Measurements from ENCODE around the gene STAB2. TPM values are rescaled to one million over a fixed set of nuclear protein-coding genes. Genes with fewer than 3 reads are reported as not detected.

Gene STAB2
- polyA plus RNA-seq, 1 of the 3 experiments (the other 2 are of a cell fraction), result not detected

GRCh38 chr12:103620395-103620794 is 33.3 kb downstream of the STAB2 start:
- Histone ChIP-seq H3K27ac (ENCODE audit: low read depth in 2 of 2, low read length in 1 of 2) (no peak overlapping the region), H3K4me3 (ENCODE audit: low read depth in 2 of 2, low read length in 1 of 2) (no peak overlapping the region), H2AFZ (ENCODE audit: low read depth) (no peak overlapping the region), H3K36me3 (replicated peaks in 1 of 2; ENCODE audit: control insufficient read depth in 1 of 2, insufficient read depth in 2 of 2, low read length in 1 of 2) (no peaks in the 10 kb centered on the region), H3K4me1 (ENCODE audit: control insufficient read depth in 1 of 2, insufficient read depth in 2 of 2, low read depth in 1 of 2, low read length in 1 of 2) (no peaks in the 10 kb centered on the region), H4K20me1 (ENCODE audit: insufficient read depth) (no peaks in the 10 kb centered on the region), H3K9ac (no peak overlapping the region), H3K9me3 (no peaks in the 10 kb centered on the region), H3F3A (replicated peaks; ENCODE audit: insufficient read depth) (no peaks in the 10 kb centered on the region), H3K79me2 (ENCODE audit: insufficient read depth) (no peaks in the 10 kb centered on the region), H3K4me2 (no peak overlapping the region), H3K9me2 (no peaks in the 10 kb centered on the region), H3K27me3 (ENCODE audit: insufficient read depth) (no peaks in the 10 kb centered on the region)
- TF ChIP-seq TEAD4 (IDR thresholded peaks at IDR 0.05; ENCODE audit: borderline replicate concordance, insufficient read depth) (no peak), ELF1 (IDR thresholded peaks at IDR 0.05) (no peak), GABPA (IDR thresholded peaks at IDR 0.05; ENCODE audit: low read depth) (no peak), IRF3 (IDR thresholded peaks at IDR 0.05; ENCODE audit: low read depth, low read length) (no peak), YY1 (IDR thresholded peaks at IDR 0.05; ENCODE audit: low read depth) (no peak), SMC3 (IDR thresholded peaks at IDR 0.05; ENCODE audit: low read depth, low read length) (no peak), CHD2 (IDR thresholded peaks at IDR 0.05; ENCODE audit: low read length, partially characterized antibody) (no peak), CTCF (IDR thresholded peaks at IDR 0.05) (no peak), FOSL2 (IDR thresholded peaks at IDR 0.05; ENCODE audit: borderline replicate concordance, low read depth) (no peak), FOXM1 (IDR thresholded peaks at IDR 0.05; ENCODE audit: low read depth) (no peak), FOXJ3 (CRISPR knock-in tag; IDR thresholded peaks at IDR 0.05) (no peak), TAF1 (IDR thresholded peaks at IDR 0.05; ENCODE audit: borderline replicate concordance, low read depth, low read length) (no peak), EZH2phosphoT487 (IDR thresholded peaks at IDR 0.05; ENCODE audit: borderline replicate concordance, low read depth) (no peak), RFX5 (IDR thresholded peaks at IDR 0.05; ENCODE audit: low read length) (no peak), REST (IDR thresholded peaks at IDR 0.05; ENCODE audit: low read depth, low read length) (no peak), MAX (IDR thresholded peaks at IDR 0.05; ENCODE audit: low read depth) (no peak), PBX3 (IDR thresholded peaks at IDR 0.05) (no peak), ZBTB33 (IDR thresholded peaks at IDR 0.05; ENCODE audit: borderline replicate concordance, low read depth) (no peak)
- no peak for DNase-seq
- 36% methylated on average over 5 of the region's 5 CpGs for WGBS (ENCODE audit: low lambda C conversion rate)
- ChIA-PET CTCF (interaction anchor here (1.5 kb wide), 1 partner anchor 8 kb away, joined by 5 read pairs; no protein-coding TSS in a partner anchor), POLR2A (no interaction called here)

Measured in SK-N-SH (cell line).